GM10248 (cell line): ENCODE results near the gene TEKT1.
A peak's percentile ranks its signal among the peaks of the same experiment; 100 is the strongest.
"Not testable (repeated sequence)": the region's sequence is repeated elsewhere in the genome, so short reads cannot be mapped to it uniquely, and the experiment has no call there.

Source experiments
- CTCF ChIA-PET: fragments of 300-600 bp; sonication (Branson Sonifier 250); formaldehyde crosslinking; extraction: SDS; loops from one replicate; lab custom pipeline; 2021; ENCODE audit warnings: antibody characterized with exemption; lab: Yijun Ruan, JAX
- POLR2A ChIA-PET: fragments of 350-650 bp; sonication (Branson Sonifier 250); formaldehyde crosslinking; extraction: SDS; loops from one replicate; lab custom pipeline; 2020; ENCODE audit warnings: antibody characterized with exemption; lab: Yijun Ruan, JAX
- DNase-seq: peaks from one replicate; pipeline ENCODE4 v3.0.0; 2012; ENCODE audit errors: extremely low spot score
- TF ChIP-seq, protein P1 (sequence below): IDR thresholded peaks from 2 replicates; pipeline ENCODE4 v1.5.1; 2012; ENCODE audit warnings: mild to moderate bottlenecking, low read depth; ENCODE audit errors: extremely low read depth, missing control alignments, control extremely low read depth

TEKT1 gene

DNA sequence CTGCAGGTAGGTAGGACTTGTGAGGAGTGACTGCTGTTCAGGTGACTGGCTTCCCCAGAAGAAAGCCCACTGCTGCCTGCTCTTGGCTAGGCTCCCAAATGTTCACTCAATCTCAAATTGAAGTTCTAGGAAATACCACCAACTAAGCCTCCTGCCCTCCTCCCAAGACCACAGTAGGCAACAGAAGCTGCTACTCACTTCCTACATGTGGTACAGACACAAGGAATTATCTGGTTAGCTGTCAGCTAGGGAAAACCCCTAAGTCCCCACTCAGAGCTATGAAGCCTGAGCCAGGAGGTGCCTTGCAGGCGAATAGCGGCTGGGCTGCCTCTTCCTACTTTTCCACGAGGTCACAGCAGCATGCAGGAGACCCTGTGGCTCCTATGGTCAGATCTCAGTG, 50.6 kb downstream of the TEKT1 start:
- DNase-seq, result no peak
- TF ChIP-seq, protein P1, sequence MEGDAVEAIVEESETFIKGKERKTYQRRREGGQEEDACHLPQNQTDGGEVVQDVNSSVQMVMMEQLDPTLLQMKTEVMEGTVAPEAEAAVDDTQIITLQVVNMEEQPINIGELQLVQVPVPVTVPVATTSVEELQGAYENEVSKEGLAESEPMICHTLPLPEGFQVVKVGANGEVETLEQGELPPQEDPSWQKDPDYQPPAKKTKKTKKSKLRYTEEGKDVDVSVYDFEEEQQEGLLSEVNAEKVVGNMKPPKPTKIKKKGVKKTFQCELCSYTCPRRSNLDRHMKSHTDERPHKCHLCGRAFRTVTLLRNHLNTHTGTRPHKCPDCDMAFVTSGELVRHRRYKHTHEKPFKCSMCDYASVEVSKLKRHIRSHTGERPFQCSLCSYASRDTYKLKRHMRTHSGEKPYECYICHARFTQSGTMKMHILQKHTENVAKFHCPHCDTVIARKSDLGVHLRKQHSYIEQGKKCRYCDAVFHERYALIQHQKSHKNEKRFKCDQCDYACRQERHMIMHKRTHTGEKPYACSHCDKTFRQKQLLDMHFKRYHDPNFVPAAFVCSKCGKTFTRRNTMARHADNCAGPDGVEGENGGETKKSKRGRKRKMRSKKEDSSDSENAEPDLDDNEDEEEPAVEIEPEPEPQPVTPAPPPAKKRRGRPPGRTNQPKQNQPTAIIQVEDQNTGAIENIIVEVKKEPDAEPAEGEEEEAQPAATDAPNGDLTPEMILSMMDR, result no peak
- CTCF ChIA-PET, result interaction anchor here (1.3 to 2.1 kb wide), 2 partner anchors 14 to 17 kb away, joined by 3 to 6 read pairs; no protein-coding TSS in a partner anchor
- POLR2A ChIA-PET, result no interaction called here

GRCh38 chr17:6780001-6780400, 51.5 kb downstream of the TEKT1 start:
- no peak for DNase-seq
- CTCF ChIA-PET, result interaction anchor here (1.4 to 2.1 kb wide), 2 partner anchors 12 to 16 kb away, joined by 4 to 6 read pairs; no protein-coding TSS in a partner anchor
- POLR2A ChIA-PET, result no interaction called here
- TF ChIP-seq, protein P1, result no peak

- ChIA-PET POLR2A (no interaction called here), CTCF (interaction anchor here (0.9 to 2.1 kb wide), 4 partner anchors 8 to 16 kb away, joined by 3 to 6 read pairs (median 4); no protein-coding TSS in a partner anchor)
- no peak for DNase-seq
- TF ChIP-seq, protein P1, result no peak
These were observed 52.1 kb downstream of the TEKT1 start for GRCh38 chr17:6779411-6779810.

DNA sequence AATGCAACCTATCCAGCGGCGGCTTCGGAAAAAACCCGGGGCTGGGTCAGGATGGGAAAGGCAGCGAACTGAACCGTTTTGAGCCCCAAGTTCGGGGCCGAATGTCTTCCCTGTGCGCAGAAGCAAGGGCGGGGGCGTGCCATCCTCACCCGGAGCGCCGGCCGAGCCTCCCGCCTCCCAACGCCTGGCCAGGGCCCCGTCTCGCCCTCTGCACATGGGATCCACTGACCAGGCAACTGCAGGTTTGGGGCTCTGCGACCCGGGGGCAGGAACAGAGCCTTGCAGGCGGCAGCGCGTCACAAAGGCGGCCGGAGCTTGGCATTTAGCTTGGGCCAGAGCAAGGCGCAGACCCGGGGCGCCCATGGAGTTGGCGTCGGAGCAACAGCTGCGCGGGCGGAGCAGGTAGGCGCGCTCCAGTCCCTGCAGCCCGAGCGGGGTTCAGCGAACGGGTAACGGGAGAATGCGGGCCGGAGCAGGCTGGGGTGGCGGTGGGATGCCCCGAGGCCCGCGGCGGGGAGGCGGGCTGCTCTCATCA, 55.6 kb downstream of the TEKT1 start, which contains the start of gene FBXO39:
Gene FBXO39, plus strand, starts transcription at position 345 of the 535 bp plus-strand sequence. CDS start 3,654 bp downstream, outside the sequence.
- TF ChIP-seq, protein P1, result no peak
- peak; percentile 28 for DNase-seq
- ChIA-PET CTCF (no interaction called here), POLR2A (no interaction called here)

DNA sequence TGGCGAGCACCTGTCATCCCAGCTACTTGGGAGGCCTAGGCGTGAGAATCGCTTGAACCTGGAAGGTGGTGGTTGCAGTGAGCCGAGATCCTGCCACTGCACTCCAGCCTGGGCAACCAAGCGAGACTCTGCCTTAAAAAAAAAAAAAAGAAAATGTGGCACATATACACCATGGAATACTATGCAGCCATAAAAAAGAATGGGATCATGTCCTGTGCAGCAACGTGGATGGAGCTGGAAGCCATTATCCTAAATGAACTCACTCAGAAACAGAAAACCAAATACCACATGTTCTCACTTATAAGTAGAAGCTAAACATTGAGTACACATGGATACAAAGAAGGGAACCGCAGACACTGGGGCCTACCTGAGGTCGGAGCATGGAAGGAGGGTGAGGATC, 56.6 kb downstream of the TEKT1 start:
- DNase-seq, CTCF ChIA-PET, POLR2A ChIA-PET: not testable (repeated sequence)

DNA sequence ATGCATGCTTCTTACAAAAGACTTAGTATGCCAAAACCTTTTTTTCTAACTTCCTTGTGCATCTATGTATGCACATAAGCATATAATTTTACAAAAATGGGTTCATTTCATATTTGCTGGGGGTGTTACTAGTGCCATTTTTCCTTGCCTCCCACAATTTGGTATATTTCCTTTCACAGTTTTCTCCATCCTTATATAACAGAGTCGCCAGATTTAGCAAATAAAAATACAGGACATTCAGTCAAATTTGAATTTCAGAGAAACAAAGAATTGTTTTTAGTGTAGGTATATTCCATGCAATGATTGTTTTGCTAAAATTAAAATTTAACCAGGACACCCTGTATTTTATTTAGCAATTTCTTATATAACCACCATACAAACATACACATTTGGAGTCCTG, 59.5 kb downstream of the TEKT1 start:
- TF ChIP-seq, protein P1, result no peak
- ChIA-PET POLR2A (interaction anchor here (0.6 kb wide), 1 partner anchor 60 kb away, joined by 9 read pairs; no protein-coding TSS in a partner anchor), CTCF (no interaction called here)
- no peak for DNase-seq

DNA sequence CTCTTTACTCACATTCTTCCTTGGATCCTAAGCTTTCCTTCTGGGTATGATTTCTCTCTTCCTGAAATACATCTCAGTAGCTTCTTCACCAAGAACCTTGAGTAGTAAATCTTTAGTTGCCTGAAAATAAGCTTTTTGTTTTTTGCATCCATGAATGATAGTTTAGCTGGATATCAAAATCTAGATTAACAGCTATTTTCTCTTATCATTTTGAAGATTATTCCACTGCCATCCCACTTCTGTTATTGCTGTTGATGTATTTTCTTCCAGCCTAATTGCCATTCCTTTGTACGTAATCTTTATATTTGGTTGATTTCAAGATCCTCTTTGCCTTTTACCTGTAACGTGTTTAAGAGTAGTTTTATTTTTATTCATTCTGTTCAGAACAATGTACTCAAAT, 63.1 kb downstream of the TEKT1 start:
- TF ChIP-seq, protein P1, result no peak
- ChIA-PET POLR2A (no interaction called here), CTCF (interaction anchor here (1.0 kb wide), 2 partner anchors 11 to 68 kb away, joined by 3 to 4 read pairs; no protein-coding TSS in a partner anchor)
- DNase-seq, result no peak
